Effector CD4-positive, alpha-beta T cell (primary cell): ENCODE results near the gene ADARB2.
"Not testable (repeated sequence)": the region's sequence is repeated elsewhere in the genome, so short reads cannot be mapped to it uniquely, and the experiment has no call there.

ENCODE experiments used
- DNase-seq: peaks from one replicate; pipeline ENCODE4 v3.0.0-alpha.2; 2020

Gene ADARB2

DNA sequence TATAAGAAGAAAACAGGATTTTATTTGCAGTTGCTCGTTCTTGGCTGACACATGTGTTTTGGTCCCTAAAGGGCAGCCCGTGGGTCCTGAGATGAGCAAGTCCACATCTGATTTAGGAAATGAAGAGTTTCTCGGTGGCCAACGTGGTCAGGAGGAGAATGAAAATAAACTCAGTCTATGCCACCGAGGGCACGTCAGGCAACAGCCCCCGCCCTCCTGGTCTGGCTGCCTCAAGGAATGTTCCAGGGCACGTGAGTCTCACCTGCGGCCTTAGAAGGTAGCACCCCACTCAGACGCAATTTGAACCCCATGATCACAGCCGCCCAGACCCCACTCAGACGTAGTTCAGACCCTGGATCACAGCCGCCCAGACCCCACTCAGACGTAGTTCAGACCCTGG is 197.2 kb downstream of the ADARB2 start:
- no peak for DNase-seq

DNA sequence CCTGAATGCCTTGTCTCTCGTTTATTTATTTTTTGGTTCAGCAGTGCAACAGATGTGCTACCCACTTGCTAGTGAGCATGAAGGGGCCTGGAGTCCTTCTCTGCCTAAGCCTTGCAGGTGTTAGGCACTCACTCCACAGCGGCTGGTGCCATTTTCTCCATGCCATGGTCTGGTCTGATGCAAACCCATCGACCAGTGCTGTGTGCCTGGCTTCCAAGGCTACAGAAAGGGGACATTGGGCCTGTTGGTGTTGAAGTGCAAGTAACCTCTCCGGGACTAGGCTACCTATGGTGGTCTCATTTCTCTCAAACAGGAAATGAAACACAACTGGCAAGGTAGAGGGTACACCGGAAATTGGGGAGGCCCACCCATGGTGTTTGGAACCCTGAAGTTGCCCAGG is 198.1 kb downstream of the ADARB2 start:
- no peak for DNase-seq

DNA sequence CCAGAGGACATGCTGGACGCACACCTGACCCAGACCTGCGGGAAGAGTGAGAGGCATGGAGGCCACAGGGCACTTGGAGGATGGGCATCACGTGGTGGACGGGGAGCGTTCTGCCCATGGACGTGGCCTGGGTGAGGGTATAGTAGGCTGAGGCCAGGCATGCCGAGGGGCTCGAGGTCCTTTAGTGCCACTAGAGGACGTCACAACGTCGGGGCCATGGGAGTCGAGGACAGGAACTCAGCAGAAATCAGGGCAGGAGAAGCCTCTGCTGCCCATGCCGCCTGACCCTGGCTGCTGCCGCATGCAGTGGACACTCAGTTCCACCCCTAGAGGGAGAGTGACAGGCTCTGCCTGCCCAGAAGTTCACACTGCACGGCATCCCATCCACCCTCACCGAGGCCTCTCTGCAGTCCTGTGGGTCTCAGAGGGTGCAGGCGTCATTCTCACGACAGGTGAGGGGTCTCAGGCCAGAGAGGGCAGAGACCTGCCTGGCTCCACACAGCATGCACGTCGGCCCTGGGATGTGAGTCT is 198.7 kb downstream of the ADARB2 start:
- no peak for DNase-seq

DNA sequence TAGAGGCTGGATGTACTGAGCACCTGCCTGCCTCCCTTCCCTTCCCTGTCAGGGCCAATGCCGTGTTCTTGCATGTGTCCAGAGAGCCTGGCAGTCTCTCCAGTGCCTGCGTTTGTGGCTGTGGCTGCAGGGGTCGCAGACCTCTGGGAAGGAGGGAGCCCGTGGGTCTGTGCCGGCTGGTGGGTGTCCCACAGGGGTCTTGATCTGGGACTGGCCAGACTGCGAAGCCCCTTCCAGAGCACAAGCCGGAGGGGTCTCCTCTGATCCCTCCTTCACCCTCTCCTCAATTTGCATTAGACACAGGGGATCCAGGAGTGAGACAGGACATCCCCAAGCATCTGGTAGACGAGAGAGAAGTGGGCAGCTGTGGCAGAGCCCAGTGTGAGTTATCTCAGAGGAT is 199.2 kb downstream of the ADARB2 start:
- DNase-seq: no peak

DNA sequence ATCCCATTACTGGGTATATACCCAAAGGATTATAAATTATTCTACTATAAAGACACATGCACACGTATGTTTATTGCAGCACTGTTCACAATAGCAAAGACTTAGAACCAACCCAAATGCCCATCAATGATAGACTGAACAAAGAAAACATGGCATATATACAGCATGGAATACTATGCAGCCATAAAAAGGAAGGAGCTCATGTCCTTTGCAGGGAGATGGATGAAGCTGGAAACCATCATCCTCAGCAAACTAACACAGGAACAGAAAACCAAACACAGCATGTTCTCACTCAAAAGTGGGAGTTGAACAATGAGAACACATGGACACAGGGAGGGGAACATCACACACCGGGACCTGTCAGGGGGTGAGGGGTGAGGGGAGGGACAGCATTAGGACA is 199.9 kb downstream of the ADARB2 start:
- DNase-seq: not testable (repeated sequence)

DNA sequence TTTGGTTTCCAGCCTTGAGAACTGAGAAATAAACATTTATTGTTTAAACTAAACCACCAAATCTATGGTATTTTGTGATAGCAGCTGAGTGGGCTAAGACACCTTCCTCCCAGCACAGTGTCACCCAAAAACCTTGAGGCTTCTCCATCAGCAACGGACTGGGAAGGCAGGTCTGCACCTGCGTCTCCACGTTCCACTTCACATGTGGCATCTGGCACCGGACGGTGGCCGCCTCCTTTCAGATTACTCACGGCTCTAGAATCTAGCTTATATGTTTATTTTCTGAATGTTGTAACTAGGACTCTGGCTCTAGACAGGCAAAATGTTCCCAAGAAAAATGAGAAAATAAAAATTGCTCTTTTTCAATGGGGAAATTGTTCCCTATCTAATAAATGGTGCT is 201.0 kb downstream of the ADARB2 start:
- no peak for DNase-seq

DNA sequence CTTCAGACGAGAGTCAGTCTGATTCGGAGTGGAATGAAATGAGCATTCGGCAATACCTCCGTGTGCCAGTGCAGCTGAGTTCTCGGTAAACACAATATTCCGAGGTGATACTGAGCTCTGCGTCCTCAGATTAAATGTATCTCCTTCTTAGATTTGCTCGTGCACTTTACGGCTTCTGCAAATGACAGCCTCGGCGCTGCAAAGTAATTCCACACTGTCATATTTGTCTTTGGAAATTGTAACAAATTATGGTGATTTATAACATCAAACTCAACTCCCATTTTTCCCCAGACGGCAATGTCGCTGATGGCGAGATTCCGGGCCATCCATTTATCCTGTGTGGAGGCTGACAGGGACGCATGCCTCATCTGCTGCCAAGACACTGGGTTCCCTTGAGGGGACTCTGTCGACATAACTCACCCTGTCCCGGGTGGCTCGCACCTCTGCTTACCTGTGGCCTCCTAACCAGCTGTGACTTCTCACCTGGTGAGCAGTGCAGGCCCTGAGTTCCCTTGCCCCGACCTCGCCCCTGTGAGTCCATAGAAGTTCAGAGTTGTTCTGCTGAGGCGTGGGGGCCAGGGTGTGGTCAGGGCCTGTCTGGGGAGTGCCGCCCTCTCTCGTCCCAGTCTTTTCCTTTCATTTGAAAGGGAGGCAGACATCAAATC is 201.9 kb downstream of the ADARB2 start:
- DNase-seq: no peak

DNA sequence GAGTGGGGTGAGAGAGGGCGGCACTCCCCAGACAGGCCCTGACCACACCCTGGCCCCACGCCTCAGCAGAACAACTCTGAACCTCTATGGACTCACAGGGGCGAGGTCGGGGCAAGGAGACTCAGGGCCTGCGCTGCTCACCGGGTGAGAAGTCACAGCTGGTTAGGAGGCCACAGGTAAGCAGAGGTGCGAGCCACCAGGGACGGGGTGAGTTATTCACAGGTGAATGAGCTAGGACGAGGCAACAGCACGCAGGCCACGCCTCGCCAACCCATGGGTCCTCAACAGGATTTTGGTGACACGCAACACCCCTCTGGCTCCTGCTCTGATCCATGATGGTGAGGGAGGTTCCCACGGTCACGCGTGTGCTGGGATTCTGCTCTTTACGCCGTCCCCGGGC is 202.5 kb downstream of the ADARB2 start:
- no peak for DNase-seq

DNA sequence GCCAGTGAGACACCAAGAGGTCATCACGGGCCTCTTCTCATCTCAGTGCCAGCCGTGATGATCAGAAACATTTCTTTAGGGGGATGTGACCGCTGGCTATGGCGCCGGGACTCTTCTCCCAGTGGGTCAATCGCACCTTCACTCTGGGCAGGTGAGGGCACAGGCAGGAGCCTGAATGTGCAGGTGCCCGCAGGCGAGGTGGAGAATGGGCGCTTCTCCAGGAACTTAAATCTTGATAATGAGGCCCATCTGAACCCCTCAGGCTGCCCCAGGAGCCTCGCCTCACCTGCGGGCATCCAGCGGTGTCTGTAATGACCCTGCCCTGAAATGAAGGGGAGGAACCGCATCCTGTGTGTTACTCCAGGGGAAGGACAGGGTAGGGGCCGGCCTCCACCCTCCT is 204.7 kb downstream of the ADARB2 start:
- DNase-seq: no peak

DNA sequence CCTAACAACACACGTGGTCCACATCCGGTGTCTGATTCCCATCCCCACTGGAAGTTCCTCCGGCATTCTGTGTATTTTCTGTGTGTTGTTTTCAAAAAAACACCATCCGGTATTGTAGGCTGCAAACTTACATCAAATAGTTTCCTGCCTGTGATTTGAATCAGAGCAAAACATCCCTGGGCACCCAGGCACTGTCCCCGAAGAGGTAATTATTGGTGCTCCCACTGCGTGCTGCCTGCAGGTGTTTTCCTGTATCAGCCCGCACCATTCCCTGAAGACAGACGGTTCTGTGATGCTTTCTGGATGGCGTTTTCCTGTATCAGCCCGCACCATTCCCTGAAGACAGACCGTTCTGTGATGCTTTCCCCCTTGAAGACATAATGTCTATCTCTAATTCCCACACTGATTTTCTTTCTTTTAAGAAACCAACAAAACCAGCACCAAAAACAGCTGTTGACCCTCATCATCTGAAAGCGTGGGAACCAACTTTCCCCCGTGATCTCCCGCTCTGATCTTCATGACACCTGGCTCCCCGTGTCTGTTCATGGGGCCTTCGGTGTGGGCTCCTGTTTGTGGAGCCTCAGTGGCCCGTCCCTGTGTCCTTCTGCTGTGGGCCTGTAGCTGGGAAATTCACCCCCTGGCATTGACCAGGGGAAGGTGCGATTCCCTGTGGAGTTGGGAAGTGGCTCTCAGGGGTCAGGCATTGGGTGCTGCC is 205.3 kb downstream of the ADARB2 start:
- no peak for DNase-seq

DNA sequence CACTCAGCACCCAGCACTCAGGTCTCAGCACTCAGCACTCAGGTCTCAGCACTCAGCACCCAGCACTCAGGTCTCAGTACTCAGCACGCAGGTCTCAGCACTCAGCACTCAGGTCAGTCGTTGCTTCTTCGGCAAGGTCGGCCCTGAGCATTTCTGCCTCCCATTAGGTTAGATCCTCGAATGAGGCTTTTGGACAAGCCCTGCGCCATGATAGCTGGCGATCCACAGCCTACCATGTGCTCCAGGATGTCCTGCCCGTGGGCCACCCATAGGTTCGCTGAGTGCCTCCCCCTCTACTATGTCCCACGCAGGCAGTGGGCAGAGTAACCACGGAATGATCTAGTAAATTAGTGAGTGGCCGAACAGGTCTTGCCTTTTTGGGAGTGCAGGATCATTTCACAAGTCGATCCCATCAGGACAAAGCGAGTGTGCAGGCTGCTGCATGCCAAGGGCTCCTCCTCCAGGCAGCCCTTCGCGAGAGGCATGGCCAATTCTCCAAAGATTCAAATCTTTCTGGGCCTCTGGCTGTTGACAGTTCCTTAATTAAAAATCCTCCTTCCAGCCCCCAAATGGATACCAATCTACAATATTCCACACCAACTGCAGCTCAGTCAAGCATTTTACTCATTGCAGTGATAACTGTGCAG is 206.3 kb downstream of the ADARB2 start:
- no peak for DNase-seq

DNA sequence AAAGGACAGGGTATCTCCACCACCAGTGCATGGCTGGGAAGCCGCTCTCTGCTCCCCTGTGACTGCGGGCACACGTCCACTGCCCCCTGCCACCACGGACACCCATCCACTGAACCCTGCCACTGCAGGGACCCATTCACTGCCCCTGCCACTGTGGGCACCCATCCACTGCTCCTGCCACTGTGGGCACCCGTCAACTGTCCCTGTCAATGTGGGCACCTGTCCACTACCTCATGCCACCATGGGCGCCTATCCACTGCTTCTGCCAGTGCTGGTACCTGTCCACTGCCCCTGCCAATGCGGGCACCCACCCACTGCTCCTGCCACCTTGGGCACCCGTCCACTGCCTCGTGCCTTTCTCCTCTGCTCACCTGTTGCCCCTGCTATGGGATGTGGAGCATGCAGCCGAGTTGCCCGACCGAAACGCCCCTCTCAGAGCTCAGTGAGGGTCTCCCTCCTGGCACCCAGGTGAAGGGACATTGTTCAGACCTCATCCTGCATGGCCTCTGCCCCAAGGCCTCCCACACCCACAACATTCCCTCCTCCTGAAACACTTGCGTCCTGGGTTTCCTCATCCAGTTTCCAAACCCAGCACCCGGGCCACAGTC is 207.4 kb downstream of the ADARB2 start:
- DNase-seq: no peak

DNA sequence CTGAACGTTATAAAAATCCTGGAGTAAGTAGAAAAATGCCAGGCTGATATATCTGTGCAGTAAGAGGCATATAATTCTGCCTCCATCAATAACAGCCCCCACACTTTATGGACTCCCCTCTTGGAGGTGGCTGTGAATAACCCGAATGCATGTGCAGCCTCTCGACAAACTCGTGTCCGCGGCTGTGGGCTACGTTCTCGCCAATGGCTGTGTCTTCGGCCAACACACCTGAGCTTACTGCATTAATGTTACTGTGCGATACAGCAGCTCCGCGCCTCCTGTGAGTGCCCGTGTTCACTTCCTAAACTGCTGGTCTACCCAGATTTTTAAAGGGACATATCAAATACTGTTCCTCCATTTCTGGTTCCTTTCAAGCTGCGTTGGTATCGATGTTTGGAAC is 209.4 kb downstream of the ADARB2 start:
- no peak for DNase-seq

DNA sequence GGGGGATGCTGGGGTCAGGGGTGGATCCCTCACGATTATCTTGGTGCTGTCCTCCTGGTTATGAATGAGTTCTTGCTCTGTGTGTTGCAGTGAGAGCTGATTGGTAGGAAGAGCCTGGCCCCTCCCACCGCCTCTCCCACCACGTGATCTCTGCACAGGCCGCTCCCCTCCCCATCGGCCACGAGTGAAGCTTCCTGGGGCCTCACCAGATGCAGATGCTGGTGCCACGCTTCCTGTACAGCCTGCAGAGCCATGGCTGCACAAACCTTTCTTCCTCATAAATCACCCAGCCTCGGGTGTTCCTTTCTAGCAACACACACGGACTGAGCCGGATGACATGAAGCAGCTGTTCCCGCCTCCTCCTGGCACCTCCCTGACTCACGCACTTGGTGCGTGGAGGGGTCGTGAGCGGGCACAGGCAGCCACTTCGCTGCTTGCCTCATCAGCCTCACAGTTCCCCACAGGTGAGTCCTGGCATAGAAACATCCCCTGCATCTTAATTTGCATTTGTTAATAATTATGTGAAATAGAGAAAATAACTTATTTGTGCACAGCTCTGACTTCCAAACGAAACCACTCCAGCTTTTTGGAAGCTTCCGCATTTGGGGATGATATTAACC is 210.8 kb downstream of the ADARB2 start:
- no peak for DNase-seq

DNA sequence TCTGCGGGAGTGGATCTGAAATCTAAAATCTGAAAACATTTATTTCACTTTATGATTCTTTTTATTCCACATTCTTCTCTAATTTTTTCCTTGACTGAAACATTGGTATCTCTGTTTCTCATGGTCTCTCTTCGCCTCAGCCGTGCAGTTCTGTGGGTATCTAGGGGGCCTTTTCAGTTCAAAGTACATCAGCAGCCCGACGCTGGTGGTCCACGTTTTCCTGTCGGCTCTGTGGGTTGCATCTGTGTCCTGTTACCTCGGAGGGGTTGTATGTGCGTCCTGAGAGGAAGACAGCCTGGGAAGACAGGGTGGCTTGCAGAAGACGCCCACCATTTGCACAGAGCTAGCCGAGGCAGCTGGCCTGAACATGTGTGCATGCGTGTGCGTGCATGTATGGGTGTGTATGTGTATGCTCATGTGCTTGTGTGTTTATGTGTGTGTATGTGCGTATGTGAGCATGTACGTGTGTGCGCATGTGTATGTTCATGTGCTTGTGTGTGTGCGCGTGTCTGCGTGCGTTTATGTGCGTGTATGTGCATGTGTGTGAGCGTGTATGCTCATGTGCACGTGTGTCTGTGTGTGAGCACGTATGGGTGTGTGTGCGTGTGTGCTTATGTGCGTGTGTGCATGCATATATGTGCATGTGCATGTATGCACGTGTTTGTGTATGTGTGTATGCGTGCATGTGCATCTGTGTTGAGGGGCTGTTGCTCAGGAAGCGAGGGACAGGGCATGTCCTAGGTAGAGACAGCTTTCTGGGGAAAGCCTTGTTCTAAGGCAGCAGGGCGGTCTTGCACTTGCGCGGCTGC is 211.8 kb downstream of the ADARB2 start:
- DNase-seq: no peak

DNA sequence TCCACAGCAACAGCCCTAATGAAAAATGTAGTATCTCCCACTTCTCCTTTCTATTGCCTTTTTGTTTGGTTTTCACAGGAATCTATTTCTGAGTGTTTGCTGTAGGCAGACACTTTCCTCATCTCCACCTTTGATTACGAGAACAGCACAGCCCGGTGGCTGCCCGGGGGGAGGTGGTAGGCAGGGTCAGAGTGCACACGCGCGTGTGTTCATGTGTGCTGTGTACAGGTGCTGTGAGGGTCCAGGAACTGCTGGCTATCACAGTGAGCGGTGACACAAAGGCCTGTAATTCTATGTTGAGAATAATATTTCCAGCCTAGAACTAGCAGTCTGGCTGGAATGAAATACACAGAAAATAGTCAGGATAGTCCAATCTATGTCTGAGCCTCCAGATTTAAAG is 212.8 kb downstream of the ADARB2 start:
- no peak for DNase-seq

DNA sequence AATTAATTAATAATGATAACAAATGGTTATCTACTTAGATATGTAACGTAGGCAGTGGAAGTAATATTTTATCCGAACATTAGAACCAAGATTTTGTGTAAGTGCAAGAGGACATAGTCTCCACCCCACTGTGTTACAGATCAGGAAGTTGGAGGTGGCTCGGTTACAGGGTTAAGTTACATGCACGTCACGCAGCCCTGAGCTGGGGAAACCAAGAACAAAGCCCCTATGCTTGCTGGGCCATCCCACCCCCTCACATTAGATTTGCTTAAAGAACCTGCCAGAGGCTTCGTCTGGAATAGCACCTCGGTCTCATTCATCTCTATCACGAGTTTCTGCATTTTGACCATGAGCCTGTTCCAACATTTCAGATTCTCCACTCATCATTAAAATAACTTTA is 214.1 kb downstream of the ADARB2 start:
- DNase-seq: no peak

DNA sequence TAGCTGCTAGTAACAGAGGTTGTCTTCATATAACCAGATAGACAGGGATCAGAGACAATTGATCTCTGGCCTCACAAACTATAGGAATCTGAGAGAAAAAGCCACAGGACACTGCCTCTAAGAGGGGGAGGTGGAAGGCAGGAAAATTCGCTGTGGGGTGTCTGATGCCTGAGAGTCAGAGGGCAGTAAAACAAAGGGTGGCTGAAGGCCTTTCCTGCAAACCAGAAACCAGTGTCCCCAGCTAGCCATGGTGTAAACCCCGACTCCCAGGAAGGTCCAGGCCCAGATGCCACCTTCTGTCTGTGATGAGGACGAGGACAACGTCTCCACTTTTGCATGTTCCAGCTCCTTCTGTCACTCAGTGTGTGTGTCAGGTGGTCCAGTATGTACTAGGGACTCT is 215.1 kb downstream of the ADARB2 start:
- DNase-seq: no peak

DNA sequence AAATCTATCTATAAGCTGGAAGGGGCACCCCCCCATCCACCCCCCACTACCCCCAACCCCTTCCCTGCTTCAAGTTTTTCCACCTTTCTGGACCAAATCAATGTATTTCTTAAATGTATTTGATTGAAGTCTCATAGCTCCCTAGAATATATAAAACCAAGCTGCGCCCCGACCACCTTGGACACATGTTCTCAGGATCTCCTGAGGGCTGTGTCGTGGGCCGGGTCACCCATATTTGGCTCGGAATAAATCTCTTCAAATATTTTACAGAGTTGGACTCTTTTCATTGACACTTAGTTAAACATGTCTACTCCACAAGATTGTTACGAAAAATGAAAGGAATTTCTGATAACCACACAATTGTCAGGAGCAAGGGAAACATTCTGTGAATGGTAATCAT is 215.6 kb downstream of the ADARB2 start:
- no peak for DNase-seq

DNA sequence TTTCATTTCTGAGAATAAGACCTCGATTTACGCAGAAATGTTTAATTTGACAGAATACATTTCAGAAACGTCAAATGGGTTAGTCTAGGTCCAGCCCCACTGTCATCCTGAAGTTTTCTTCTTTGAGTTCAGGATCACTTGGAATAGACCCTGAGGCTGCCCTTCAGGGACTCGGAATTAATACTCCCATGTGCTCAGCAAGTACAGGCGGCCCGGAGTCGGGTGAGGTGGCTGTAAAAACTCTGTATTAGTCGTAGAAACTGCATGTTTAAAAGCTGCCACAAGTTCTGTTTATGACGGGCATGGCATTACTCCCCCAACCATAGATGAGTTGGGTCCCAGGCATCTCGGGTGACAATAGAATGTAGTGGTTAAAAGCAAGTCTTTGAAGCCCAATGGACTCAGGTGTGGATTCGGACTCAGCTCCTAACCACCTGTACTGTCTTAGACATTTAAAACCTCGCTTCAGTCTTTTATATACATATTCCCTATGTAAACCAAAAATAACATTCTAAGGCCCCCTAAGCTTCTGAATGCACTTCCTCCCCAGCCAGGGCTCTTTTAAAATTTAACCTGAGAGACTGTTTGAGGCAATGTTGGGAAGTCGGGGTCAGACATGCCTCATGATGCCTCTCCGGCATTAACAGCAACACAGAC is 216.3 kb downstream of the ADARB2 start:
- DNase-seq: no peak

DNA sequence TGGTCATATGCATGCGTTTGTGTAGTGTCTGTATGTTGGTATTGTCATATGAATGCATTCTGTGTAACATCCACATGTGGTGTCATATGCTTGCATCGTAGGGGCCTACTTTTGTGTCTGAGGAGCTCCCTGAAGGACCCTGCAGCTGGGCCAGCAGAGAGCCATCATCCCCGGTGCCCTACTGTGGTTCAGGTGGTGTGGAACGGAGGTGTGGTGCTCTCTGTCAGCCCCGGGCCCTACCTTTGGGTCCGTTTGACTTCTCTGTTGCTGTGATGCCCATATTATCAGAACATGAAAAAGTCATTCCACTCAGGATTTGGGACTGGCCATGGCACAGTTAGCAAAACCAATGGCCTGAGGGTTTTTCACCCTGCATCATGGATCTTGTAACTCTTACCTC is 217.9 kb downstream of the ADARB2 start:
- DNase-seq: no peak

DNA sequence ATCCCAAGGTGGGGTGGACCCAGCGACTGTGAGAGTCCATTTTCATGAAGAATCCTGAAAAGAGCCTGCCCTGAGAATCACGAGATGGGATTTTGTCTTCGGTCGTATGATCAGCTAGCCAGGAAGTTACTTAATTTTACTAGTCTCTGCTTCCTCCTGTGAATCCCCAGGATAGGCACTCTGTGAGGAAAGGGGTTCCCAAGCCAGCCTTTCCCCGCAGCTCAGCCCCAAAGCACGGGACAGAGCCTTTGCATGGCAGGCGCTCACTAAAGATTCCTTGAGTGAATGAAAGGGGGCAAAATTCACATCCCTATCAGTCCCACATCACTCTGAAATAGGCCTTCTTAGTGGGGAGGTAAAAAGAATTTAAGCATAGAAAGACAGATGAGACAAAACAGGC is 219.6 kb downstream of the ADARB2 start:
- no peak for DNase-seq
